ENCODE measurements around the gene INKA2. TPM values are rescaled to one million over a fixed set of nuclear protein-coding genes. Genes with fewer than 3 reads are reported as not detected.

The INKA2 gene
- total RNA-seq = 1 to 10 TPM; 2.8 to 5.4 (median 4.4) TPM
- polyA plus RNA-seq = 1 to 10 TPM; 1.2 to 3.0 (median 2.1) TPM

DNA sequence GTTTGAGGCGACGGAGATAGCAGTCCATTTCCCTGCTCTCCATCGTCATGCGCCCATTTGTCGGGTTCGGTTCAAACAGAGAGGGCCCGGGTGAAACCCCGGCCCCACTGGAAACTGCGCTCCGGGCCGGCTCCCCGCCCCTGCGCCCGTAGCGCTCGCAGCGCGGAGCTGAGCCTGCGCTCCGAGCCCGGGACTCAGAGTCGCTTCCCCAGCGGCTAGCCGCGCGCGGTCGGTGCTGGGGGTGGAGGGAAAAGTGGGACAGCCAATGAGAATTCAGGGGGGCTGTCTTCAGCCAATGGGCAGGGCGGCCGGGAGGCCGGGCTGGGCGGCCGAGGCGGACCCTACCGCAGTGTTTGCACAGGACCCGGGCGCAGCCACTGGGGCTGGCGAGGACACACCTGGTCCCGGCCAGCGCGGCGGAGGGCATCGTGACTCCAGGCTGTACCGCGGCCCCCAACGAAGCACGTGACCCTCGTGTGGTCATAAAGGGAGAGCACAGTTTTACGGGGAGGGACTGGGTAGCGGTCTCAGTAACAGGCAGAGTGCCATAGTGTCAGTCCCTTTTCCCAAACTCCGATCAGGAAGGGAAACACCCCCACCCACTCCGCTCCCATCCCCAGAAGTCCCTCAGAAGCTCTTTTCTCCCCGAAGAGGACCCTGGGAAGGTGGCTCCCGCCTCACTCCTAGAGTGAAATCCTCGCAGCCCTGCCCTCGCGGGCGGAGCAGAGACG is at the start of gene INKA2:
Gene INKA2, minus strand, starts transcription at position 202 of the 731 bp plus-strand sequence. Its CDS starts 153 bp downstream, at position 49.
- H3K27me3 ChIP-seq = no peaks in the 10 kb centered on the region
- H3K4me3 ChIP-seq = peak within 1 kb of the TSS; percentile 56 to 67 (median 62)
- peak within 1 kb of the TSS; percentile 87 to 97 (median 90) for H3K27ac ChIP-seq
- peak; percentile 96 for DNase-seq
- intact Hi-C loops (cut with DNase I) = loop anchor here (5.0 kb wide), 1 partner anchor 77 kb away; no protein-coding TSS in a partner anchor
- WGBS, 2 donors = 0% methylated on average over 59 of the region's 59 CpGs
- H3K9me3 ChIP-seq = no peaks in the 10 kb centered on the region
- H3K36me3 ChIP-seq = peaks cover 0 to 5% (median 0%) of the 10 kb centered on the region in 4 donors
- TF ChIP-seq CTCF (IDR thresholded peaks at IDR 0.05) (no peak), POLR2A (IDR thresholded peaks at IDR 0.05) (peak; percentile 69 to 70), POLR2AphosphoS5 (IDR thresholded peaks at IDR 0.05) (peak; percentile 81 to 93 (median 89))
- H3K4me1 ChIP-seq = peaks cover 0 to 62% (median 46%) of the 10 kb centered on the region in 4 donors

DNA sequence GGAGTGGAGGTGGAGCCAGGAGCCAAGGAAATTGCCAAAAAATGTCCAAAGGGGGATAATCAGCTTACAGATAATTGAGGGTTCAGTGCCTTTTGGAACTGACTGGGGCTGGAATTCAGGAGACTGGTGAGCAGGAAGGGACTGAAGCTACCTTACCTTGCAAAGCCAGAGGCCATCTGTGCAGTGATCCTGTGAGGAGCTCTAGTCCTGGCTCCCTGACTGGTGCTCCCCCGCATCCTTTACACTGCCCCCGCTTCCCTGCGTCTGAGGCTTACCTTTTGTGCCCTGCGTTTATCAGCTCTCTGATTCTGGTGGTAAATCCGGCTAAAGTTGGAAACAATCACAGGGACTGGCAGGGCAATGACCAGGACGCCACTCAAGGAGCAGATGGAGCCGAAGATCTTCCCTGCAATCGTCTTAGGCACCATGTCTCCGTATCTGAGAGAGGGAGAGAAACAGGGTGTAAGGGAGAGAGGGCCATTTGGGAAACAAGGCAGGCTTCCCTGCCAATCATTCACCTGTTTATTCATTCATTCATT is 47.5 kb upstream of the INKA2 start:
- no peak for TF ChIP-seq POLR2A (IDR thresholded peaks at IDR 0.05)
- TF ChIP-seq CTCF (IDR thresholded peaks at IDR 0.05) = no peak
- Histone ChIP-seq H3K4me3 (no peak overlapping the region), H3K27me3 (no peaks in the 10 kb centered on the region), H3K36me3 (peaks cover 0 to 11% (median 0%) of the 10 kb centered on the region in 4 donors), H3K27ac (no peak overlapping the region), H3K4me1 (peaks cover 0 to 9% (median 0%) of the 10 kb centered on the region in 4 donors), H3K9me3 (no peaks in the 10 kb centered on the region)
- DNase-seq = no peak
- intact Hi-C loops (cut with DNase I) = no loop called here
- 90 to 91% methylated on average over 9 of the region's 9 CpGs for WGBS, 2 donors

- peaks cover 0 to 6% (median 0%) of the 10 kb centered on the region in 4 donors for H3K4me1 ChIP-seq
- no peaks in the 10 kb centered on the region for H3K27me3 ChIP-seq
- intact Hi-C loops (cut with DNase I) = no loop called here
- no peak overlapping the region for H3K4me3 ChIP-seq
- no peaks in the 10 kb centered on the region for H3K9me3 ChIP-seq
- H3K27ac ChIP-seq = no peak overlapping the region
- TF ChIP-seq POLR2AphosphoS5 (IDR thresholded peaks at IDR 0.05) (no peak), CTCF (IDR thresholded peaks at IDR 0.05) (no peak), POLR2A (IDR thresholded peaks at IDR 0.05) (no peak), EP300 (IDR thresholded peaks at IDR 0.05) (no peak)
- peaks cover 0 to 16% (median 0%) of the 10 kb centered on the region in 4 donors for H3K36me3 ChIP-seq
- DNase-seq = no peak
- 71 to 77% methylated on average over 4 of the region's 4 CpGs for WGBS, 2 donors
Measured at GRCh38 chr1:111784273-111784901, 45.2 kb upstream of the INKA2 start.

- DNase-seq = no peak
- WGBS, 2 donors = 89 to 95% methylated on average over 2 of the region's 2 CpGs
- peaks cover 0 to 17% (median 0%) of the 10 kb centered on the region in 4 donors for H3K36me3 ChIP-seq
- H3K9me3 ChIP-seq = no peaks in the 10 kb centered on the region
- intact Hi-C loops (cut with DNase I) = no loop called here
- H3K4me3 ChIP-seq = no peak overlapping the region
- TF ChIP-seq POLR2A (IDR thresholded peaks at IDR 0.05) (no peak), CTCF (IDR thresholded peaks at IDR 0.05) (no peak), POLR2AphosphoS5 (IDR thresholded peaks at IDR 0.05) (no peak), EP300 (IDR thresholded peaks at IDR 0.05) (no peak)
- H3K27me3 ChIP-seq = no peaks in the 10 kb centered on the region
- H3K27ac ChIP-seq = no peak overlapping the region
- peaks cover 0 to 8% (median 0%) of the 10 kb centered on the region in 4 donors for H3K4me1 ChIP-seq
Measured at GRCh38 chr1:111779546-111779945, 40.4 kb upstream of the INKA2 start.
